Esophagus muscularis mucosa (tissue), 4 donors: Measurements from ENCODE around the gene ROBO2. TPM values are rescaled to one million over a fixed set of nuclear protein-coding genes. Genes with fewer than 3 reads are reported as not detected.

ENCODE experiments used
- DNase-seq: peaks from one replicate; pipeline ENCODE4 v3.0.0-alpha.2; 2017; ENCODE audit errors: extremely low spot score
- H3K27ac ChIP-seq, 4 donors: fragments of 200-600 bp; sonication (generic); replicated peaks in 1 of 4; 1 replicate in 3 of 4; 2 replicates in 1 of 4; pipeline ENCODE4 v1.5.1; 2016 to 2019; ENCODE audit warnings: mild to moderate bottlenecking in 1 of 4
- H3K27me3 ChIP-seq, 4 donors: fragments of 200-600 bp; sonication (generic); one replicate each; pipeline versions ENCODE4 v1.5.1 to v1.6.0; 2016 to 2019
- H3K36me3 ChIP-seq, 4 donors: fragments of 200-600 bp; sonication (generic); one replicate each; pipeline ENCODE4 v1.5.1; 2016 to 2019
- H3K4me1 ChIP-seq, 4 donors: fragments of 200-600 bp; sonication (generic); one replicate each; pipeline ENCODE4 v1.5.1; 2016 to 2019
- H3K4me3 ChIP-seq, 4 donors: fragments of 200-600 bp; sonication (generic); 1 replicate in 2 of 4; 2 replicates in 2 of 4; pipeline ENCODE4 v1.5.1; 2016 to 2019; ENCODE audit warnings: mild to moderate bottlenecking in 4 of 4, moderate library complexity in 1 of 4
- H3K9me3 ChIP-seq, 4 donors: fragments of 200-600 bp; sonication (generic); 1 replicate in 3 of 4; 2 replicates in 1 of 4; pipeline ENCODE4 v1.5.1; 2016 to 2019
- CTCF ChIP-seq, 3 experiments: fragments of 200-600 bp in 2 of 3; fragments of 450-650 bp in 1 of 3; sonication (generic) in 2 of 3; IDR thresholded peaks; one replicate each; pipeline ENCODE4 v1.5.1; 2017 to 2019; ENCODE audit warnings: antibody characterized with exemption in 3 of 3, mild to moderate bottlenecking in 2 of 3, moderate library complexity in 1 of 3
- EP300 ChIP-seq: sonication (generic); formaldehyde crosslinking; IDR thresholded peaks from one replicate; pipeline ENCODE4 v1.6.1; 2017; ENCODE audit warnings: antibody characterized with exemption
- POLR2A ChIP-seq: fragments of 450-650 bp; IDR thresholded peaks from one replicate; pipeline ENCODE4 v1.6.1; 2017; ENCODE audit warnings: antibody characterized with exemption, moderate library complexity, mild to moderate bottlenecking, low read depth
- POLR2AphosphoS5 ChIP-seq, 2 donors: sonication (generic); formaldehyde crosslinking; IDR thresholded peaks; one replicate each; pipeline ENCODE4 v1.6.1; 2017; ENCODE audit warnings: antibody characterized with exemption in 2 of 2
- WGBS: methylation state at CpG from one replicate; pipeline ENCODE4 v1.1.5; 2018; 5-methylcytosine and 5-hydroxymethylcytosine counted together
- intact Hi-C: fragments of 100-400 bp; cut with DNase I; formaldehyde crosslinking; loops from one replicate; pipeline ENCODE4 v1.15.1; 2023
- total RNA-seq, 4 donors: library from RNA; depleted of rRNA; stranded (reverse); fragments of >200 nt; gene quantifications; one replicate each; pipeline versions ENCODE4 v1.1.0 to v1.2.1, GENCODE V29; 2016

The ROBO2 gene
- total RNA-seq, 4 donors from 2014 or later = 0.83 to 2.1 (median 1.3) TPM

- Histone ChIP-seq H3K27me3 (no peaks in the 10 kb centered on the region), H3K4me3 (peak overlapping the region in 1 of 4 donors; percentile 23), H3K4me1 (no peaks in the 10 kb centered on the region), H3K27ac (no peak overlapping the region), H3K9me3 (no peaks in the 10 kb centered on the region), H3K36me3 (no peaks in the 10 kb centered on the region)
- 19% methylated on average over 3 of the region's 3 CpGs for WGBS
- intact Hi-C loops = no loop called here
- TF ChIP-seq POLR2AphosphoS5 (IDR thresholded peaks at IDR 0.05) = no peak
- TF ChIP-seq EP300 = no peak
- peak; percentile 31 to 81 (median 60) for TF ChIP-seq CTCF (IDR thresholded peaks at IDR 0.05)
- no peak for DNase-seq
These were observed 280.6 kb downstream of the ROBO2 start for GRCh38 chr3:77320514-77320913.

GRCh38 chr3:77321646-77322045, 281.7 kb downstream of the ROBO2 start:
- no peaks in the 10 kb centered on the region for H3K4me1 ChIP-seq
- no peak overlapping the region for H3K4me3 ChIP-seq
- intact Hi-C loops = no loop called here
- TF ChIP-seq POLR2A (no peak), POLR2AphosphoS5 (IDR thresholded peaks at IDR 0.05) (no peak), EP300 (no peak), CTCF (IDR thresholded peaks at IDR 0.05) (no peak)
- H3K9me3 ChIP-seq = no peaks in the 10 kb centered on the region
- H3K27ac ChIP-seq = no peak overlapping the region
- no peak for DNase-seq
- no peaks in the 10 kb centered on the region for H3K36me3 ChIP-seq
- H3K27me3 ChIP-seq = no peaks in the 10 kb centered on the region
- 76% methylated on average over 6 of the region's 6 CpGs for WGBS

- peaks cover 0 to 7% (median 0%) of the 10 kb centered on the region in 4 donors for H3K4me1 ChIP-seq
- H3K27me3 ChIP-seq = no peaks in the 10 kb centered on the region
- H3K4me3 ChIP-seq = no peak overlapping the region
- H3K36me3 ChIP-seq = no peaks in the 10 kb centered on the region
- intact Hi-C loops = no loop called here
- no peak overlapping the region for H3K27ac ChIP-seq
- no peaks in the 10 kb centered on the region for H3K9me3 ChIP-seq
- no peak for DNase-seq
- TF ChIP-seq EP300 (no peak), POLR2AphosphoS5 (IDR thresholded peaks at IDR 0.05) (no peak), CTCF (IDR thresholded peaks at IDR 0.05) (no peak), POLR2A (no peak)
These were observed 283.7 kb downstream of the ROBO2 start for GRCh38 chr3:77323626-77324025.

GRCh38 chr3:77324105-77324504, 284.2 kb downstream of the ROBO2 start:
- WGBS = 88% methylated on average over 3 of the region's 3 CpGs
- Histone ChIP-seq H3K36me3 (no peaks in the 10 kb centered on the region), H3K27me3 (no peaks in the 10 kb centered on the region), H3K9me3 (no peaks in the 10 kb centered on the region), H3K4me3 (no peak overlapping the region), H3K27ac (no peak overlapping the region), H3K4me1 (peaks cover 0 to 11% (median 3%) of the 10 kb centered on the region in 4 donors)
- TF ChIP-seq CTCF (IDR thresholded peaks at IDR 0.05) (no peak), EP300 (no peak), POLR2A (no peak), POLR2AphosphoS5 (IDR thresholded peaks at IDR 0.05) (no peak)
- DNase-seq = no peak
- intact Hi-C loops = no loop called here

- 88% methylated on average over 2 of the region's 2 CpGs for WGBS
- intact Hi-C loops = no loop called here
- H3K36me3 ChIP-seq = no peaks in the 10 kb centered on the region
These were observed 285.4 kb downstream of the ROBO2 start for GRCh38 chr3:77325280-77325679.

More at GRCh38 chr3:77325280-77325679, 285.4 kb downstream of the ROBO2 start:
- no peaks in the 10 kb centered on the region for H3K27me3 ChIP-seq
- no peak for DNase-seq
- TF ChIP-seq POLR2A (no peak), POLR2AphosphoS5 (IDR thresholded peaks at IDR 0.05) (no peak), CTCF (IDR thresholded peaks at IDR 0.05) (no peak), EP300 (no peak)
- H3K27ac ChIP-seq = no peak overlapping the region
- H3K4me3 ChIP-seq = no peak overlapping the region
- H3K9me3 ChIP-seq = no peaks in the 10 kb centered on the region
- peaks cover 0 to 16% (median 7%) of the 10 kb centered on the region in 4 donors for H3K4me1 ChIP-seq
